ENCODE data around the gene MELK.

The MELK gene

GRCh38 chr9:36584620-36585460 is 12.1 kb downstream of the MELK start:
- DNase-seq = no peak

GRCh38 chr9:36590231-36590630 is 17.5 kb downstream of the MELK start:
- no peak for DNase-seq

DNA sequence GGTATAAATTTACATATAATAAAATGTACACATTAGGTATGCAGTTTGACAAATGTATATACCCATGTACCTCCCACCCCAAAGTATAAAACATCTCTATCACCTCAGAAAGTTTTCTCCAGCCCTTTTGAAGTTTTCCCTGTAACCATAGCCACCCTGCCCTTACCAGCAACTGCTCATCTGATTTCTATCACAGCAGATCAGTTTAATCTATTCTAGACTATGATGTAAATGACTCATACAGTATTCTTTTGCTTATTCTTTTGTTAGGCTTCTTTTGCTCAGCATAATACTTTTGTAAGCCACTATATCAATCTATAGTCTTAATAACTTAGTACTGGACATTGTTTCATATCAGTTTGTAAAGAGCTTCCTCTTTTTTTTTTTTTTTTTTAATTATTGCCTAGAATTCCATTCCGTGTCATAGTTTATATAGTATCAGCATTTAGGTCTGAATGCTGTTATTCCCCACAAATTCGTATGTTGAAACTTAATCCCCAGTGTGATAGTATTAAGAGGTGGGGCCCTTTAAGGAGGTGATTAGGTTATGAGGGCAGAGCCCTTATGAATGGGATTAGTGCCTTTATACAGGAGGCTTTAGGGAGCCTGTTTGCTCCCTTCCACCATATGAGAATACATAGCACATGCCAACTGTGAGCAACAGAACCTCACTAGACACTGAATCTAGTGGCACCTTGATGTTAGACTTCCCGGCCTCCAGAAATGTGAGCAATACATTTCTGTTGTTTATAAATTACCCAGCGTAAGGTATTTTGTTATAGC is 20.3 kb downstream of the MELK start:
- DNase-seq = no peak

- no peak for DNase-seq
These were observed 21.5 kb downstream of the MELK start for GRCh38 chr9:36594213-36594612.

DNA sequence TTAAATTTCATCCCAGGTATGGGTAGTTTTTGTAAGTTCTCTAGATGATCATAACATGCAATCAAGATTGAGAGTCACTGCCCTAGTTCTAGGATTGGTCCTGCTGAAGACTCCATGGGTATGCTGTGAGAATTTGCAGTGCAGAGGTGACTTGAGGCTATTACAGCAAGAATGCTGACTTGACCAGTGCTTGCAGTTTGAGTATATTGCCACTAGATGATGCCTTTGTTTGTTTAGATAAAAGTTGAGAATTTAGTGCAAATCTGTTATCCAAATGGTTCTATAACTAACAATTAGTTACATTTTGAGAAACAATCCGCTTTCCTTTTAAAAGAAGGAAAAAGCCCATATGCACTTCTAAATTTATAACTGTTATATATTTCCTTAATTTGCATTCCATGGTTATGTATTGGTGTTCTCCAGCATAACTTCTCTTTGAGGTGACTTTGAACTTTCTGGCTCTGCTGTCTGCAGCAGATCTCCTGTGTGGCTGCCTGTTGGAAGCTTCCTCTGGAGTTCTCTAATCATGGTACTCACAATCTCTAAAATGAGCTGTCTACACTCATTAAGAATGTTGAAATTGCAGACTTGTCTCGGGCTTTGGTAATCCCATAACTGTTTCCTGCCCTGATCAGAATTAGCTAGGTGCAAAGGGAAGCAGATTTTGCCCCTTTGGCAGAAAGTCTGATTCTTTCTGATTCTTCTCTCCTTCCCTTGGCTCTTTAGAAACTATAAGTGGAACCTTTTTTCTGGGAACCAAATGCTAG is 24.9 kb downstream of the MELK start:
- peak in 1 of 2 donors; percentile 13 for DNase-seq

- DNase-seq = no peak
These were observed 25.6 kb downstream of the MELK start for GRCh38 chr9:36598273-36598672.

DNA sequence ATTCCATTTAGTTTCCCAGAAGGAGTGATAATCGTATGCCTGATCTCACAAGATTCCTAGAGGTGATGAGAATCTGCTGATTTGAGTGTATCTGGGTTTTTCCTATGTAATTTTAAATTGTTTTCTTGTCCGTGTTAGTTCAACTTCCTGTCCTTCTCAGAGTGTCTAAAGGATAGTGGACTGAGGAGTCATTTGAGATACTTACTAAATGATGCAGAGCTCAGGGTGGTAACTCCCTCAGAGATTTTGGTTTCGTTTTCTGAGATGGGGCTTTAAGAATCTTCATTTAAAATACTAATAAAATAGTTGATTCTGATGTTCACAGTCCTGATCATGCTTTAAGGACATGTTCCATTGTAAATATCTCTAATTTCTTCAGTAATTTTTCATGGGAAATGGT is 30.3 kb downstream of the MELK start:
- DNase-seq = peak in 1 of 2 donors; percentile 2

GRCh38 chr9:36609306-36609705 is 36.6 kb downstream of the MELK start:
- DNase-seq = no peak

DNA sequence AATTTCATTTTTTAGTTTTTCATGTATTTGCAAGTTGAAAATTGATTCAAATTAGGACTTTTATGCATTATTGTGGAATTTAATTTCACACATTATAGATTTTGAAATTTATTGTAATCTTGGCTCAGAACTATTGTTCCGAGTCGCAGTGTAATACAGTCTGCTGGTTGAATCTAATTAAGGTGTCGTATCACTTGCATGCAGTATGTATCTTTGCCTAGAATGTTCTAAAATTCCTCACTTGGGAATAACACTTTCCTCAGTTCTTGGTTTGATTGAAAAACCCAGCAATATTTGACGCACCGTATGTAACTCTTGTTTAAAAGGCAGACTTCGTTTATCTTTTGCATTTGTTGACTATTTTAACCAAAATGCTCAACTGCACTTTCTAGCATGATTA is 49.4 kb downstream of the MELK start:
- DNase-seq = no peak

DNA sequence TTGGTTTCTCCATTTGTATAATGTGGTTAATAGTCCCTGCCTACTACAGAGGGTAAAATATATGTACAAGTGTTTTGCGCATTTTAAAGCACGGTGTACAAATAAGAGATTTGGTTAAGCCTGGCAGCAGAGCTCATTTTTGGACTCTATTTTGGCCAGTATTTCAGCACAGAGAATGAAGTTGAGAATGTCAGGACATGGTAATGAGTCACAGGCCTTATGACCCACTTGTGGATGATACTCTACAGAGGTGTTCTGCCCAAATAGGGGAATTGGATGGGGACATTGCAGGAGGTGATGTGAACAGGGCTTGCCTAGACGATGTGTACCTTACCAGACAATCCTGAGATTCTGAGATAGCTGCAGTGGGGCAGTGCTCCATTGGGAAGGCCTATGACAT is 50.6 kb downstream of the MELK start:
- no peak for DNase-seq

DNA sequence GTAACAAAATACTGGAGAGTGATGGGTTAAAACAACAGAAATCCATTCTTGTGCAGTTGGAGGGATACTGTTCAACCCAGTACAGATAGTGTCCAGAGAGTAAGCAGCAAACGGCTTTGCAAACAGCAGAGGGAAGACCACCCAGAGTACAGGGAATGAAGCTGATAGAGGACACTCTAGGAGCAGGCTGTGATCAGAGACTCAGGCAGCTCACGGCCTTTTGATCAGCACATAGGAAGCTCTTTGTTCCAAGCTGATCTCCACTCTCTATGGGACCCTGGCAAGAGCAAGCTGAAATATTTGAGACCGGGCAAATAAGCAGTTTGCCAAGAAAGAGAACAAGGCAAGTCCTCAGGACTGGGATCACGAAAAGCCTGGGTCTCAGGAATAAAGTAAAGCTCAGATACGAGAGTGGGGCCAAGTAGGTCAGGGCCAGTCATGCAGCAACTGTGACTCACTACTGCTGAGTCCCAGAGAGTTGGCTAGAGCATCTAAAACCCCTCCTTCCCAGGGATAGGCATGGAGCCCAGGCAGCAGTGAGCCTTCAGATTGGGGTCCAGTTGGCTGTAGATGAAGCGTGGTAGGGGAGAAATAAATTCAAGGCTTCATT is 52.4 kb downstream of the MELK start:
- DNase-seq = no peak

GRCh38 chr9:36632892-36633291 is 60.2 kb downstream of the MELK start:
- peak in 1 of 2 donors; percentile 22 for DNase-seq

- DNase-seq = no peak
These were observed 65.0 kb downstream of the MELK start for GRCh38 chr9:36637491-36638270.

GRCh38 chr9:36640771-36641381 is 68.2 kb downstream of the MELK start:
- DNase-seq = no peak

GRCh38 chr9:36642817-36643216 is 70.1 kb downstream of the MELK start:
- DNase-seq = no peak

GRCh38 chr9:36656842-36657241 is 84.1 kb downstream of the MELK start:
- DNase-seq = no peak

DNA sequence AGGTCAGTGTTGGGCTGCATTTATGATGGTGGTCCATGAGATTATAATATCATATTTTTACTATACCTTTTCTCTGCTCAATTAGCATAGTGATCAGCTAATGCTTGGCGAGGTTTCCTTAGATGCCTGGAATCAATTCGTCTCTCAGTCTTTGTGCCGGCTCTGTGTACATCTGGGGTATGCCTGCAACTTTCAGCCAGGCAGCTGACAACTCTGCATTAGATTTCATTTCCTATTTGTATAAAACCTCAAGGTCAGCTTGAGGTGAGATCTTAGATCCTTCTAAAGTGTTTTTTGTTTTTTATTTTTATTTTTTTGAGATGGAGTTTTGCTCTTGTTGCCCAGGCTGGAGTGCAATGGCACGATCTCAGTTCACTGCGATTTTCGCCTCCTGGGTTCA is 86.8 kb downstream of the MELK start:
- DNase-seq = no peak

DNA sequence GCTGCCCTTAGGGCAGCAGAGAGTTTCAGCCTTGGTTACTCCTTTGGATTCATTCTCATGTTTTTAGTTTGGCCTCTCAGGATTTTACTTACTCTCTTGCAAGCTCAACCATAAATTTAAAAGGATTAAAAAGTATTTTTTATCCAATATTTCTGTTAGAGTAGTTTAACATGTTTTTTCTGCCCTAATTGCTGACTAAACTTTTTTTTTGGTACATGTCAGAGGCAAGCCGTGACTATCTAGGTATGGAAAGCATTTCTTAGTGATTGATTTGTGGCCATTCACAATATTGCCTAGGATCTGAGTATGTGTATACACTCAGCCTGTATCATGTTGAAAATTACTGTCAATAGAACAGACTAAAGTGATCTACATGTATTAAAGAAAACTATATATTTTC is 92.1 kb downstream of the MELK start:
- DNase-seq = no peak

GRCh38 chr9:36665387-36665786 is 92.7 kb downstream of the MELK start:
- no peak for DNase-seq

DNA sequence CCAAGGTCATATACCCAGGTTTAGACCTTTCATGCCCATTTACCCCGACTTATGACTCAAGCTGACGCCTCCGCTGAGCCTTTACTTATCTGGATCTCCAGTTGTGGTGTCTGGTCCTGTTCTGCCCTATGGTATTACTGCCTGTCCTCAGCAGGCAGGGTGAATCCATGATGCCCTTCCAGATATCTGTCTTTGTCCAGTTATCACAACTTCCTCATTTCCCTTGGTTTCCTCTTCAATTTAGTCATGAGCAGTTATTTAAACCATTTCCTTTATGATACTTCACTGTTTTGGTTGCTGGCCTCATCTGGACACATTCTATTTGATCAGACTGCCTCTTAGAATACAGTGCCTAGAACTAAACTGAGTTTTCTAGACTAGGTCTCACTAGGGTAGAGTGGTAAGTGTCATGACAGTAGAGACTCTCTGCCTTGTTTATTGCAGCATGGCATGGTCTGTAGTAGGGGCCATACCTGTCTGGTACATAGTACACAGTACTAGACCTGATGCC is 93.3 kb downstream of the MELK start:
- no peak for DNase-seq

DNA sequence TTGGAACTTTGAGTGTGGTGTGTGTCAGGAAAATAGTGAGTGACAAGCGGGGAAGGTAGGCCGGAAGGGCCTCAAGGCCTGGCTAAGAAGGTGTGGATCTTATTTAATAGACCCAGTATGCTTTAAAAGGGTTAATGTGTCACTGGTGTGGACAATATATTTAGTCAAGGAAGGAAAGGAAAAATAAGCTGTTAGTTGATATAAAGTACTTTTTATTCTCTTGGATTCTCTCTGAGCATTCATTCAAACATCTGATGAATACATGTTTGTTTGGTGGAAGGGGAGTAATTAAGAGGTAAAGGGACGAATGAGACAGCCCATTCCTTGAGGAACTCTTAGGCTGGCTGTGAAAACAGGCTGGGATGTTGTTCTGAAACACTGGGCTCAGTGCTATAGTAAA is 98.9 kb downstream of the MELK start:
- DNase-seq = no peak

DNA sequence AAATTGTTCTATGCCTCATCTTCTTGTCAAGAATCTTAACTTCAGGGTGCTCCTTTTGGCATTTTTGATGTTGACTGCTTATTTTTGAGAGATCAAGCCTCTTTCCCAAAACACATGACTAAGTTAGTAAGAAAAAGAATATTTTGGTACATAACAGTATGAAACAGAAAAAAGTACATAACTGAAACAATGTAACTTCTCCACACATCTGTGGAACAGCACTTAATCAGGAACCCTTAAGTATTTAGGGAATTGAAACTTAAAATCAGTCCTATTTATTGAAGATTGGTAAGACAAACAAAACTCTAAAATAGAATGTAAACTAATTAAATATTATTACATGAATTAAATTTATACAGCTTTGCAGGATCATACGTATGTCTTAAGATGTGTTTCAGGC is 103.4 kb downstream of the MELK start:
- no peak for DNase-seq
